CD14-positive monocyte (primary cell): ENCODE measurements around the gene PLA2G4B. TPM values are rescaled to one million over a fixed set of nuclear protein-coding genes. Genes with fewer than 3 reads are reported as not detected.

Source experiments
- DNase-seq, 3 donors: peaks; one replicate each; pipeline ENCODE4 v3.0.0-alpha.2; 2011 to 2022
- H2AFZ ChIP-seq: 2 replicates; pipeline ENCODE4 v1.6.0; 2012; ENCODE audit warnings: mild to moderate bottlenecking, low read depth, low read length, inconsistent platforms; ENCODE audit not compliant: insufficient read depth, poor library complexity, severe bottlenecking
- H3K27ac ChIP-seq, 2 donors: 1 replicate in 1 of 2; 2 replicates in 1 of 2; pipeline ENCODE4 v1.5.1; 2012 to 2013; ENCODE audit warnings: low read length in 2 of 2, control low read depth in 1 of 2, inconsistent platforms in 1 of 2, low read depth in 1 of 2, mild to moderate bottlenecking in 1 of 2
- H3K27me3 ChIP-seq, 2 donors: one replicate each; pipeline versions ENCODE4 v1.6.0 to v1.6.1; 2011 to 2013; ENCODE audit warnings: low read length in 2 of 2; ENCODE audit not compliant: control insufficient read depth in 2 of 2, insufficient read depth in 2 of 2
- H3K36me3 ChIP-seq, 2 donors: replicated peaks in 1 of 2; 1 replicate in 1 of 2; 2 replicates in 1 of 2; pipeline versions ENCODE4 v1.5.1 to v1.6.1; 2012 to 2013; ENCODE audit warnings: low read length in 2 of 2, control low read depth in 1 of 2, inconsistent platforms in 1 of 2, mild to moderate bottlenecking in 1 of 2; ENCODE audit not compliant: insufficient read depth in 2 of 2, control insufficient read depth in 1 of 2
- H3K4me1 ChIP-seq, 2 donors: 1 replicate in 1 of 2; 2 replicates in 1 of 2; pipeline versions ENCODE4 v1.5.1 to v1.6.1; 2012 to 2013; ENCODE audit warnings: low read length in 2 of 2, control low read depth in 1 of 2, inconsistent platforms in 1 of 2, mild to moderate bottlenecking in 1 of 2, moderate library complexity in 1 of 2; ENCODE audit not compliant: insufficient read depth in 2 of 2, control insufficient read depth in 1 of 2
- H3K4me2 ChIP-seq: replicated peaks from 2 replicates; pipeline ENCODE3; 2012; ENCODE audit warnings: low read length, moderate library complexity, mild to moderate bottlenecking; ENCODE audit not compliant: poor library complexity, severe bottlenecking; ENCODE audit errors: extremely low read depth
- H3K4me3 ChIP-seq, 3 experiments: fragments of 200-600 bp in 1 of 3; sonication (generic) in 1 of 3; replicated peaks in 1 of 3; 1 replicate in 2 of 3; 2 replicates in 1 of 3; pipeline ENCODE4 v1.5.1; 2011 to 2013; ENCODE audit warnings: low read length in 3 of 3, mild to moderate bottlenecking in 3 of 3, control low read depth in 2 of 3, low read depth in 2 of 3, inconsistent platforms in 1 of 3, moderate library complexity in 1 of 3
- H3K79me2 ChIP-seq: 2 replicates; pipeline ENCODE4 v1.6.0; 2012; ENCODE audit warnings: mild to moderate bottlenecking, control low read depth, inconsistent platforms, low read length, moderate library complexity; ENCODE audit not compliant: insufficient read depth
- H3K9ac ChIP-seq: 2 replicates; pipeline ENCODE4 v1.6.0; 2017; ENCODE audit warnings: low read length, mild to moderate bottlenecking; ENCODE audit not compliant: insufficient read depth, poor library complexity, severe bottlenecking
- H3K9me3 ChIP-seq, 2 donors: replicated peaks in 1 of 2; 1 replicate in 1 of 2; 2 replicates in 1 of 2; pipeline versions ENCODE4 v1.5.1 to v1.6.1; 2012 to 2013; ENCODE audit warnings: low read length in 2 of 2, control low read depth in 1 of 2; ENCODE audit not compliant: control insufficient read depth in 1 of 2, insufficient read depth in 1 of 2
- H4K20me1 ChIP-seq: 2 replicates; pipeline ENCODE4 v1.6.0; 2012; ENCODE audit warnings: mild to moderate bottlenecking, low read length, control low read depth, moderate library complexity; ENCODE audit not compliant: insufficient read depth
- H3K27ac Mint-ChIP-seq, 7 donors: one replicate each; pipeline ENCODE4 v1.8.0; 2020; ENCODE audit warnings: mild to moderate bottlenecking in 7 of 7, mixed read lengths in 7 of 7, moderate library complexity in 6 of 7, inconsistent platforms in 2 of 7
- H3K27me3 Mint-ChIP-seq, 3 donors: one replicate each; pipeline ENCODE4 v1.8.0; 2021 to 2022; ENCODE audit warnings: low read depth in 3 of 3, mild to moderate bottlenecking in 3 of 3, mixed read lengths in 3 of 3, moderate library complexity in 3 of 3, inconsistent platforms in 1 of 3
- H3K36me3 Mint-ChIP-seq, 2 donors: one replicate each; pipeline ENCODE4 v1.8.0; 2020; ENCODE audit warnings: mixed read lengths in 2 of 2, inconsistent platforms in 1 of 2, mild to moderate bottlenecking in 1 of 2
- H3K4me1 Mint-ChIP-seq: one replicate; pipeline ENCODE4 v1.8.0; 2020; ENCODE audit warnings: mild to moderate bottlenecking, mixed read lengths
- H3K4me3 Mint-ChIP-seq, 2 donors: one replicate each; pipeline ENCODE4 v1.8.0; 2020; ENCODE audit warnings: mild to moderate bottlenecking in 2 of 2, mixed read lengths in 2 of 2, moderate library complexity in 1 of 2
- H3K9me3 Mint-ChIP-seq, 7 donors: one replicate each; pipeline ENCODE4 v1.8.0; 2020 to 2022; ENCODE audit warnings: mixed read lengths in 7 of 7, mild to moderate bottlenecking in 6 of 7, moderate library complexity in 6 of 7, inconsistent platforms in 2 of 7
- CTCF ChIP-seq: fragments of 200-600 bp; IDR thresholded peaks from one replicate; pipeline ENCODE4 v1.8.0; 2022; ENCODE audit warnings: antibody characterized with exemption, mild to moderate bottlenecking
- WGBS: methylation state at CpG from one replicate; pipeline ENCODE4 v1.1.5; 2013; ENCODE audit warnings: missing lambda C conversion rate; ENCODE audit not compliant: insufficient coverage; 5-methylcytosine and 5-hydroxymethylcytosine counted together
- intact Hi-C, 2 donors: fragments of 100-400 bp; cut with micrococcal nuclease; formaldehyde crosslinking; loops; one replicate each; pipeline versions ENCODE4 v1.15.0 to v1.15.1; 2023
- polyA plus RNA-seq, 3 donors: library from polyadenylated mRNA; depleted of rRNA in 1 of 3; unstranded in 2 of 3; stranded (reverse) in 1 of 3; fragments of 300-500 nt in 2 of 3; fragments of >200 nt in 1 of 3; fragmentation: Illumina TruSeq in 2 of 3; gene quantifications; 1 replicate in 2 of 3; 2 replicates in 1 of 3; pipeline ENCODE4 v1.2.3, GENCODE V29; 2012 to 2021

Gene PLA2G4B
- polyA plus RNA-seq, 3 donors: 0.31 to 32.1 (median 1.6) TPM

GRCh38 chr15:41789662-41790061 is 49.0 kb upstream of the PLA2G4B start:
- Histone ChIP-seq H3K79me2 (no peaks in the 10 kb centered on the region), H3K4me1 (no peaks in the 10 kb centered on the region)
- peaks cover 16% of the 10 kb centered on the region for H3K4me1 Mint-ChIP-seq

GRCh38 chr15:41790169-41790568 is 48.5 kb upstream of the PLA2G4B start:
- Histone ChIP-seq H3K9me3 (no peaks in the 10 kb centered on the region), H3K4me1 (no peaks in the 10 kb centered on the region), H3K27ac (no peak overlapping the region), H3K79me2 (no peaks in the 10 kb centered on the region), H4K20me1 (peaks cover 5% of the 10 kb centered on the region), H3K4me2 (no peak overlapping the region), H3K36me3 (no peaks in the 10 kb centered on the region), H2AFZ (no peak overlapping the region), H3K27me3 (no peaks in the 10 kb centered on the region), H3K4me3 (no peak overlapping the region), H3K9ac (no peak overlapping the region)
- Mint-ChIP-seq H3K9me3 (no peaks in the 10 kb centered on the region), H3K36me3 (peaks cover 0 to 6% of the 10 kb centered on the region in 2 donors), H3K4me3 (no peak overlapping the region), H3K27me3 (no peaks in the 10 kb centered on the region), H3K4me1 (peaks cover 16% of the 10 kb centered on the region), H3K27ac (no peak overlapping the region)
- 83% methylated on average over 1 of the region's 3 CpGs for WGBS
- no peak for TF ChIP-seq CTCF
- intact Hi-C loops: no loop called here
- no peak for DNase-seq

More at GRCh38 chr15:41789662-41790061, 49.0 kb upstream of the PLA2G4B start:
- no peaks in the 10 kb centered on the region for H3K27me3 Mint-ChIP-seq
- intact Hi-C loops: no loop called here
- H3K9me3 Mint-ChIP-seq: no peaks in the 10 kb centered on the region
- Histone ChIP-seq H3K9me3 (no peaks in the 10 kb centered on the region), H4K20me1 (peaks cover 5% of the 10 kb centered on the region), H3K27ac (no peak overlapping the region), H3K4me2 (no peak overlapping the region), H3K4me3 (no peak overlapping the region), H3K36me3 (no peaks in the 10 kb centered on the region), H2AFZ (no peak overlapping the region), H3K9ac (no peak overlapping the region), H3K27me3 (no peaks in the 10 kb centered on the region)
- no peak overlapping the region for H3K27ac Mint-ChIP-seq
- peaks cover 0 to 6% of the 10 kb centered on the region in 2 donors for H3K36me3 Mint-ChIP-seq
- TF ChIP-seq CTCF: no peak
- no peak overlapping the region for H3K4me3 Mint-ChIP-seq
- DNase-seq: no peak
